Measurements from ENCODE around the gene BARD1.
"Not testable (repeated sequence)": the region's sequence is repeated elsewhere in the genome, so short reads cannot be mapped to it uniquely, and the experiment has no call there.

BARD1 gene

GRCh38 chr2:214742119-214742518 is 67.4 kb downstream of the BARD1 start:
- TF ChIP-seq, protein P1, sequence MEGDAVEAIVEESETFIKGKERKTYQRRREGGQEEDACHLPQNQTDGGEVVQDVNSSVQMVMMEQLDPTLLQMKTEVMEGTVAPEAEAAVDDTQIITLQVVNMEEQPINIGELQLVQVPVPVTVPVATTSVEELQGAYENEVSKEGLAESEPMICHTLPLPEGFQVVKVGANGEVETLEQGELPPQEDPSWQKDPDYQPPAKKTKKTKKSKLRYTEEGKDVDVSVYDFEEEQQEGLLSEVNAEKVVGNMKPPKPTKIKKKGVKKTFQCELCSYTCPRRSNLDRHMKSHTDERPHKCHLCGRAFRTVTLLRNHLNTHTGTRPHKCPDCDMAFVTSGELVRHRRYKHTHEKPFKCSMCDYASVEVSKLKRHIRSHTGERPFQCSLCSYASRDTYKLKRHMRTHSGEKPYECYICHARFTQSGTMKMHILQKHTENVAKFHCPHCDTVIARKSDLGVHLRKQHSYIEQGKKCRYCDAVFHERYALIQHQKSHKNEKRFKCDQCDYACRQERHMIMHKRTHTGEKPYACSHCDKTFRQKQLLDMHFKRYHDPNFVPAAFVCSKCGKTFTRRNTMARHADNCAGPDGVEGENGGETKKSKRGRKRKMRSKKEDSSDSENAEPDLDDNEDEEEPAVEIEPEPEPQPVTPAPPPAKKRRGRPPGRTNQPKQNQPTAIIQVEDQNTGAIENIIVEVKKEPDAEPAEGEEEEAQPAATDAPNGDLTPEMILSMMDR (IDR thresholded peaks at IDR 0.05; ENCODE audit: low read depth, low read length), result no peak
- no peak overlapping the region for H3K4me3 ChIP-seq (replicated peaks in 1 of 2; ENCODE audit: low read depth in 2 of 2, low read length in 2 of 2)
- no peak for DNase-seq (ENCODE audit: low read depth in 2 of 2)

- H3K4me3 ChIP-seq (replicated peaks in 1 of 2; ENCODE audit: low read depth in 2 of 2, low read length in 2 of 2), result no peak overlapping the region
- TF ChIP-seq, protein P1 (IDR thresholded peaks at IDR 0.05; ENCODE audit: low read depth, low read length), result no peak
- peak in 1 of 2 donors; percentile 16 for DNase-seq (ENCODE audit: low read depth in 2 of 2)
Measured at GRCh38 chr2:214740867-214741395, 68.6 kb downstream of the BARD1 start.

DNA sequence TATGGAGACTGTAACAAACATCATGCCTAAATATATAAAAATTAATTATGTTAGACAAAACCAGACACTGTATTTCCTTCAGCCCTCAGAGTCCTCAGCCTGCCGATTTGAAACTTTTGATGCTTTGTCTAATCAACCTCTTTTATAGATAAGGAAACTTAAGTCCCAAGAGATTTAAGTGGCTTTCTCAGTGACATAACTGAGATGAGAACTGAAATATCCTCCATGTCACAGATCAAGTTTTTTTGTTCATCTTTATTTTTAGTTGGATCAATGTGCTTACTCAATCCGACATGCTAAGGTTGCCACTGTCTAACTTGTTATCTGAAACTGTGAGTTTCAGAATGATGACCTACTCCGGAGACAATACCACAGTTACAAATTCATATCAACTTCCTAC is 72.3 kb downstream of the BARD1 start:
- DNase-seq (ENCODE audit: low read depth in 2 of 2), result no peak
- TF ChIP-seq, protein P1 (IDR thresholded peaks at IDR 0.05; ENCODE audit: low read depth, low read length), result no peak
- H3K4me3 ChIP-seq (replicated peaks in 1 of 2; ENCODE audit: low read depth in 2 of 2, low read length in 2 of 2), result no peak overlapping the region

- TF ChIP-seq, protein P1 (IDR thresholded peaks at IDR 0.05; ENCODE audit: low read depth, low read length), result no peak
- H3K4me3 ChIP-seq (replicated peaks in 1 of 2; ENCODE audit: low read depth in 2 of 2, low read length in 2 of 2), result no peak overlapping the region
- no peak for DNase-seq (ENCODE audit: low read depth in 2 of 2)
Measured at GRCh38 chr2:214730800-214731407, 78.6 kb downstream of the BARD1 start.

- TF ChIP-seq, protein P1 (IDR thresholded peaks at IDR 0.05; ENCODE audit: low read depth, low read length), result no peak
- peak; percentile 45 to 47 for DNase-seq (ENCODE audit: low read depth in 2 of 2)
- H3K4me3 ChIP-seq (replicated peaks in 1 of 2; ENCODE audit: low read depth in 2 of 2, low read length in 2 of 2), result no peak overlapping the region
Measured at GRCh38 chr2:214730248-214730647, 79.2 kb downstream of the BARD1 start.

GRCh38 chr2:214724741-214725140 is 84.7 kb downstream of the BARD1 start:
- H3K4me3 ChIP-seq (replicated peaks in 1 of 2; ENCODE audit: low read depth in 2 of 2, low read length in 2 of 2), result no peak overlapping the region
- DNase-seq (ENCODE audit: low read depth in 2 of 2), result no peak
- TF ChIP-seq, protein P1 (IDR thresholded peaks at IDR 0.05; ENCODE audit: low read depth, low read length), result no peak

DNA sequence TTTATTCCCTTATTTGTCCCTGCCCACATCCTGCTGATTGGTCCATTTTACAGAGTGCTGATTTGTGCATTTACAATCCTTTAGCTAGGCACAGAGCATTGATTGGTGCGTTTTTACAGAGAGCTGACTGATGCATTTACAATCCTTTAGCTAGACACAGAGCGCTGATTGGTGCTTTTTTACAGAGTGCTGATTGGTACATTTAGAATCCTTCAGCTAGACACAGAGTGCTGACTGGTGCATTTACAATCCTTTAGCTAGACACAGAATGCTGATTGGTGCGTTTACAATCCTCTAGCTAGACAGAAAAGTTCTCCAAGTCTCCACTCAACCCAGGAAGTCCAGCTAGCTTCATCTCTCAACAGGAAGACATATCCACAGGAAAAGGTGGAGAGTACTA is 91.6 kb downstream of the BARD1 start:
- not testable (repeated sequence) for H3K4me3 ChIP-seq (replicated peaks in 1 of 2; ENCODE audit: low read depth in 2 of 2, low read length in 2 of 2); DNase-seq (ENCODE audit: low read depth in 2 of 2)
